Uterus (tissue), 2 donors: ENCODE data around the gene CHAMP1.

Experiments
- POLR2A ChIP-seq, 2 donors: fragments of 450-650 bp; IDR thresholded peaks; one replicate each; pipeline ENCODE4 v1.6.1; 2016; ENCODE audit warnings: antibody characterized with exemption in 2 of 2, mild to moderate bottlenecking in 1 of 2, moderate library complexity in 1 of 2
- TF ChIP-seq, protein P1 (sequence below), 4 experiments: fragments of 200-600 bp in 2 of 4; fragments of 450-650 bp in 2 of 4; sonication (generic) in 2 of 4; IDR thresholded peaks; one replicate each; pipeline ENCODE4 v1.5.1; 2016 to 2019; ENCODE audit warnings: antibody characterized with exemption in 4 of 4, mild to moderate bottlenecking in 2 of 4, moderate library complexity in 1 of 4

DNA sequence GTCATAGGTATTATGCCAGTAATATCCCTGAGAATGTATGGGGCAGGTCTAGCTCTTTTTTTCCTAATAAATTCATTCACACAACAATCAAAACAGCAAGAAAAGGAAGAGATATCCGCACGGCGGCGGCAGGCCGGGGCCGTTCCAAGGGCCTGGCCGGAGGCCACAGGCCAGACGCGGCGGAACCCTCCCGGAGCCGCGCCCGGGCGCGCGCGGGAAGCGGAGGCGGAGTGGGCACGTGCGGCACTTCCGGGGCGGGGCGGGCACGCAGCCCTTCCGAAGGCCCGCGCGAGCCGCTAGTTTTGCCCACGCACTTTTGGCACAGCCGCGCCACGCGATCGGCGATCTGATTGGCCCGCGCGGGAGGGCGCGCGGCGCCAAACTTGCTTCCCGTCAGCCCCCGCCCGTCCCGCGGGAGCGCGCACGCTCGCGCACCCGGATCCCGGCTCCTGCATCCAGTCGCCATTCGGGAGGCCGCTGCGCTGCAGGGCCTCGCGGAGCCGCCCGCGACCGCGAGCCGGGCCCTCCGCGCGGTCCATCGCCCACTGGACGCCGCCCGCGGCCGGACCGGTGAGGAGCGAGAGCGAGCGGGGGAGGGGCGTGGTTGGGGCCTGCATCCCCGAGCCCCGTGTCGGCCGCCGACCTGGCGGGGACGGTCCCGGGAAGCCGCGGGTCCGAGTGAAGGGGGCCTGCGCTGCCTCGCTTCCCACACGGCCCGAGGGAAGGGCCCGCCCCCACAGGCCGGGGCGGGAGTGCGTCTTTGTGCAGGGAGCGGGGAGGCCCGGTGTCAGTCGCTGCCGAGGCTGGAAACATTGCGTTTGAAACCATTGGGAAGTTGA, at the start of gene CHAMP1:
- TF ChIP-seq, protein P1, sequence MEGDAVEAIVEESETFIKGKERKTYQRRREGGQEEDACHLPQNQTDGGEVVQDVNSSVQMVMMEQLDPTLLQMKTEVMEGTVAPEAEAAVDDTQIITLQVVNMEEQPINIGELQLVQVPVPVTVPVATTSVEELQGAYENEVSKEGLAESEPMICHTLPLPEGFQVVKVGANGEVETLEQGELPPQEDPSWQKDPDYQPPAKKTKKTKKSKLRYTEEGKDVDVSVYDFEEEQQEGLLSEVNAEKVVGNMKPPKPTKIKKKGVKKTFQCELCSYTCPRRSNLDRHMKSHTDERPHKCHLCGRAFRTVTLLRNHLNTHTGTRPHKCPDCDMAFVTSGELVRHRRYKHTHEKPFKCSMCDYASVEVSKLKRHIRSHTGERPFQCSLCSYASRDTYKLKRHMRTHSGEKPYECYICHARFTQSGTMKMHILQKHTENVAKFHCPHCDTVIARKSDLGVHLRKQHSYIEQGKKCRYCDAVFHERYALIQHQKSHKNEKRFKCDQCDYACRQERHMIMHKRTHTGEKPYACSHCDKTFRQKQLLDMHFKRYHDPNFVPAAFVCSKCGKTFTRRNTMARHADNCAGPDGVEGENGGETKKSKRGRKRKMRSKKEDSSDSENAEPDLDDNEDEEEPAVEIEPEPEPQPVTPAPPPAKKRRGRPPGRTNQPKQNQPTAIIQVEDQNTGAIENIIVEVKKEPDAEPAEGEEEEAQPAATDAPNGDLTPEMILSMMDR (IDR thresholded peaks at IDR 0.05): peak in 2 of 4 experiments; percentile 22 to 27
- TF ChIP-seq POLR2A (IDR thresholded peaks at IDR 0.05): peak; percentile 83 to 94
